Left renal pelvis (tissue), 4 donors: ENCODE measurements around the gene SARNP. TPM values are rescaled to one million over a fixed set of nuclear protein-coding genes. Genes with fewer than 3 reads are reported as not detected.

ENCODE experiments used
- DNase-seq, 4 donors: peaks; one replicate each; pipeline ENCODE4 v3.0.0-alpha.2; 2013; ENCODE audit warnings: low read depth in 4 of 4, low spot score in 3 of 4
- polyA plus RNA-seq, 4 donors: library from polyadenylated mRNA; unstranded; fragments of 120-200 nt; gene quantifications; one replicate each; pipeline ENCODE4 v1.2.1, GENCODE V29; 2013; ENCODE audit not compliant: insufficient read length in 4 of 4

Gene SARNP
- polyA plus RNA-seq, 4 donors: 101 to 141 (median 116) TPM

GRCh38 chr12:55715833-55716581 is 101.5 kb downstream of the SARNP start, which contains the start of gene BLOC1S1:
BLOC1S1 (plus strand) TSS chr12:55716046; CDS start chr12:55716052, 6 bp downstream.
- DNase-seq: peak in 3 of 4 donors; percentile 89 to 94 (median 90)

DNA sequence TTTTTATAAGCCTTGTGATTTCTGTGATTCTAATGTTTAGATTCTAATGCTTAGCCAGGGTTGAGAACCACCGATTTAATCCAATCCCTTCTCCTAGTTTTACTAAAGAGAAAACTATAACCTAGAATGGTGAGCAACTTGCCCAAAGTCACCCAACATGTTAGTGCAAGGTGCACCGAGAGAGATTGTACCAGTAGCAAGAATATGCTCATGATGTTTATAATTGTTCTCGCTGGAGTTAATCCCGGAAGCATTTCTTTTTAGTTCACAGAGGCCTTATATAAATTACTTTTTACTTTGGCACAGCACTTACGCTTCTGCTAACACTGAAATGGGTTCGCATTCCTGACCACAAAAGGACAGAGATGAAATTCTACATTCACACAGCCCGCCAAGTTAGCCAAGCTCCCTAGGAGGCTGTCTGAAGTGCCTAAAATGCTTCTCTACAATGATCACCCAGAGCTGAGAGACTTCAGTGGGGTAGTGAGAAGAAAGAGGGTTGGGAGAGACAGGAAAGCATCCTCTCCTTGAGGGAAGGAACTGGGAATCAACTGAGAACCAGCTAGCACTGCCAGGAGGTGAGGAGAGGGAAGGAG is 102.3 kb downstream of the SARNP start:
- no peak for DNase-seq

GRCh38 chr12:55713721-55714120 is 103.8 kb downstream of the SARNP start:
- no peak for DNase-seq

- no peak for DNase-seq
These were observed 104.7 kb downstream of the SARNP start for GRCh38 chr12:55712700-55713415.

DNA sequence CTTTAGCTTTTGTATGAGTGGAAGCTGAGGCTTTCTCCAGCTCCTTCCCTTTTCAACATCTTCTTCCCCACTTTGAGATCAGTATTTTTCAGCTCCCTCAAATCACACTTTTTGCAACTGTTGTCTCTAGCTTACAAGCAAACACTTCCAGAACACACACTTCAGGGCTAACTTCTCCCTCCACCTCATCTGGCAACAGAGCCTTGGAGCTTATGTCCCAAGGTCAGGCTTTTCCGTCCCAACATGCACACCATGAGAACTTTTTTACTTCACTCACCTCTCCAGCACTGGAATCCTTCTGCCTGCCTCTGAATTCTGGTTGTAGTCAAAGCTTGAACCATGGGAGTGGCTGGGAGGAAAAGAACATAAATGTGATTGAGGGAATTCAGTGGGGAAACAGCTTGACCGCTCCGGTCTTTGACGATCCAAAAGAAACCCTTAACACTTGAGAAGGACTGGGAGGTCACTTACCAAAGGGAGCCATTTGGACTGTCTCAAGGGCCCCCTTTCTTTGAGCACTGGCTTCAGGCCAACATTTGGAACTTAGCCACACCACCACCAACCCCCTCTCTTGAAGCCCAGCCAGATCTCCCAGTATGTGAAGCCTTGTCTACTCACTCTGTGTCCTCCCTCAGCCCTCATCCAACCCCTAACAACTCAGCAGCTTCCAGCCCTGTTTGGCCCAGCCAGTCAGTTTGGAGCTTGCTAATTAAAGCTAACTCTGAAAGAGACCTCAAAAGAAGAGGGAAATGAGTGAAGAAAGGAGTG is 105.6 kb downstream of the SARNP start:
- DNase-seq: no peak

DNA sequence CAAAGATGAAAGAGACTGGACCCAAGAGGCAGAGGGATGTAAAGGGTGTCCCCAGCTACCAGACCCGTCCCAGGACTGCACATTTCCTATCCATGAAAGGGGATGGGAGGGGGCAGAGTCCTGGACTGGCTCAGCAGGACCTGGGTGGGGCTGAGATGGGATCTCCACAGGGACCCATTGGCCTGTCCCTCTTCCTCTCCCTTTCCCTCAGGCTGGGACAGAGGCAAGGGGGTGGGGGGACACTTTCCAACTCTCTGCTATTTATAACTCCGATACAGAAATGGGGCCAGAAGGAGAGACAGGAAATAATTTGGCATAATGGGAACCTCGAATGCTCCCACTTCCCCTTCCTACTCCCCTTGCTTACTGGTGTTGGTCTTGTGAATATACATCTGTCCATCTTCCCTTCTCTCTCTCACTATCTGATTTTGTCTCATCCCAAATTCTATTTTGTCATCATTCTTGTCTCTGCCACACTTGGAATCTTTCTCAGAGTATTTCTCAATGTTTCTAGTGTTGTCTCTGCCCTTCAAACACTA is 108.8 kb downstream of the SARNP start:
- DNase-seq: no peak

- no peak for DNase-seq
These were observed 109.5 kb downstream of the SARNP start, which contains the start of gene ITGA7 for GRCh38 chr12:55707841-55708694. ITGA7 (minus strand) TSS chr12:55707904; CDS start chr12:55707682, 222 bp downstream.

Other genes with a start within 250 kb of the SARNP start
- not detected for gene OR2AP1, start 245.3 kb downstream of the SARNP start, polyA plus RNA-seq
- gene OR10P1, start 180.8 kb downstream of the SARNP start, polyA plus RNA-seq: not detected
- 10 to 100 TPM; 21.1 to 46.5 (median 39.0) TPM for gene ITGA7, start 109.8 kb downstream of the SARNP start, polyA plus RNA-seq
- 100 to 1,000 TPM in 3 of 4 donors, 10 to 100 TPM in 1; 79.4 to 122 (median 114) TPM for gene BLOC1S1, start 101.7 kb downstream of the SARNP start, polyA plus RNA-seq
- 10 to 100 TPM in 3 of 4 donors, 1 to 10 TPM in 1; 8.4 to 38.2 (median 21.1) TPM for gene RDH5, start 97.3 kb downstream of the SARNP start, polyA plus RNA-seq
- 100 to 1,000 TPM; 617 to 773 (median 715) TPM for gene CD63, start 88.7 kb downstream of the SARNP start, polyA plus RNA-seq
- gene GDF11, start 74.6 kb downstream of the SARNP start, polyA plus RNA-seq: 10 to 100 TPM; 21.1 to 26.2 (median 23.8) TPM
- 10 to 100 TPM; 17.7 to 35.6 (median 34.0) TPM for gene ORMDL2, start 317 bp upstream of the SARNP start, polyA plus RNA-seq
- 10 to 100 TPM; 31.7 to 43.6 (median 39.2) TPM for gene DNAJC14, start 11.9 kb upstream of the SARNP start, polyA plus RNA-seq
- gene MMP19, start 25.2 kb upstream of the SARNP start, polyA plus RNA-seq: 1 to 10 TPM in 3 of 4 donors, under 1 TPM in 1; 0.99 to 9.0 (median 1.1) TPM
- gene PYM1, start 110.2 kb upstream of the SARNP start, polyA plus RNA-seq: 10 to 100 TPM; 28.1 to 39.1 (median 35.7) TPM
- 10 to 100 TPM; 18.2 to 28.1 (median 23.5) TPM for gene DGKA, start 113.4 kb upstream of the SARNP start, polyA plus RNA-seq
- 1 to 10 TPM; 2.0 to 4.2 (median 3.2) TPM for gene PMEL, start 148.3 kb upstream of the SARNP start, polyA plus RNA-seq
- gene CDK2, start 149.1 kb upstream of the SARNP start, polyA plus RNA-seq: 10 to 100 TPM; 58.8 to 71.5 (median 66.9) TPM
- gene RAB5B, start 156.4 kb upstream of the SARNP start, polyA plus RNA-seq: 100 to 1,000 TPM; 140 to 172 (median 166) TPM
- 10 to 100 TPM; 34.7 to 50.6 (median 45.9) TPM for gene SUOX, start 179.6 kb upstream of the SARNP start, polyA plus RNA-seq
- 10 to 100 TPM; 16.3 to 24.3 (median 17.7) TPM for gene IKZF4, start 203.3 kb upstream of the SARNP start, polyA plus RNA-seq
- gene RPS26, start 224.2 kb upstream of the SARNP start, polyA plus RNA-seq: 100 to 1,000 TPM in 3 of 4 donors, 10 to 100 TPM in 1; 92.7 to 593 (median 231) TPM